ENCODE results near the gene FAM107B. TPM values are rescaled to one million over a fixed set of nuclear protein-coding genes. Genes with fewer than 3 reads are reported as not detected.

The FAM107B gene
- total and polyA plus RNA-seq, 4 experiments from 2014 or later, result 191 to 346 (median 238) TPM

- intact Hi-C loops (cut with micrococcal nuclease), result no loop called here
- H3K27me3 Mint-ChIP-seq, result no peaks in the 10 kb centered on the region
- CTCF ChIA-PET (ENCODE audit: partially characterized antibody), result interaction anchor here (1.3 kb wide), 1 partner anchor 29 kb away, joined by 4 read pairs; no protein-coding TSS in a partner anchor
Observed at GRCh38 chr10:14527134-14527844, 247.4 kb downstream of the FAM107B start.

GRCh38 chr10:14526326-14526725 lies 248.4 kb downstream of the FAM107B start:
- peak overlapping the region in 4 of 8 donors; percentile 1 to 59 (median 30) for H3K4me3 Mint-ChIP-seq
- intact Hi-C loops (cut with micrococcal nuclease), result no loop called here

More at GRCh38 chr10:14527134-14527844, 247.4 kb downstream of the FAM107B start:
- H3K36me3 Mint-ChIP-seq, result peaks cover 58 to 79% of the 10 kb centered on the region in 2 donors
- Histone ChIP-seq H3K4me3 (ENCODE audit: low read length in 2 of 2) (no peak overlapping the region), H3K27ac (ENCODE audit: low read depth, low read length) (no peak overlapping the region), H3K9me3 (ENCODE audit: control insufficient read depth in 1 of 2, low read length in 2 of 2) (no peaks in the 10 kb centered on the region), H3K27me3 (ENCODE audit: insufficient read depth, low read length) (no peaks in the 10 kb centered on the region), H3K4me1 (ENCODE audit: insufficient read depth, low read length) (peaks cover 91% of the 10 kb centered on the region), H3K36me3 (ENCODE audit: insufficient read depth, low read length) (peaks cover 46% of the 10 kb centered on the region)
- peak overlapping the region; percentile 30 to 94 (median 64) for H3K27ac Mint-ChIP-seq
- POLR2A ChIA-PET (ENCODE audit: partially characterized antibody), result interaction anchor here (1.9 to 3.2 kb wide), 2 partner anchors 16 to 42 kb away, joined by 5 to 12 read pairs; no protein-coding TSS in a partner anchor
- H3K4me1 Mint-ChIP-seq, result peaks cover 56 to 94% (median 72%) of the 10 kb centered on the region in 4 donors
- H3K4me3 Mint-ChIP-seq, result peak overlapping the region in 5 of 8 donors; percentile 7 to 65 (median 21)
- no peaks in the 10 kb centered on the region for H3K9me3 Mint-ChIP-seq
- no peak for DNase-seq

GRCh38 chr10:14524691-14525324 lies 249.9 kb downstream of the FAM107B start:
- intact Hi-C loops (cut with micrococcal nuclease), result no loop called here
- Mint-ChIP-seq H3K9me3 (no peaks in the 10 kb centered on the region), H3K4me1 (peaks cover 40 to 83% (median 58%) of the 10 kb centered on the region in 4 donors), H3K4me3 (no peak overlapping the region), H3K36me3 (peaks cover 70 to 82% of the 10 kb centered on the region in 2 donors), H3K27ac (peak overlapping the region; percentile 12 to 84 (median 66)), H3K27me3 (no peaks in the 10 kb centered on the region)
- H3K4me1 ChIP-seq (ENCODE audit: insufficient read depth, low read length), result peaks cover 66% of the 10 kb centered on the region
- peaks cover 55% of the 10 kb centered on the region for H3K36me3 ChIP-seq (ENCODE audit: insufficient read depth, low read length)
- H3K27ac ChIP-seq (ENCODE audit: low read depth, low read length), result no peak overlapping the region
- H3K27me3 ChIP-seq (ENCODE audit: insufficient read depth, low read length), result no peaks in the 10 kb centered on the region
- no peak overlapping the region for H3K4me3 ChIP-seq (ENCODE audit: low read length in 2 of 2)
- ChIA-PET POLR2A (ENCODE audit: partially characterized antibody) (interaction anchor here (1.8 kb wide), 1 partner anchor 19 kb away, joined by 6 read pairs; no protein-coding TSS in a partner anchor), CTCF (ENCODE audit: partially characterized antibody) (interaction anchor here (0.7 to 1.6 kb wide), 3 partner anchors 18 to 400 kb away, joined by 3 to 5 read pairs (median 4); no protein-coding TSS in a partner anchor)
- no peaks in the 10 kb centered on the region for H3K9me3 ChIP-seq (ENCODE audit: control insufficient read depth in 1 of 2, low read length in 2 of 2)
- DNase-seq, result no peak

More at GRCh38 chr10:14526326-14526725, 248.4 kb downstream of the FAM107B start:
- Histone ChIP-seq H3K4me3 (ENCODE audit: low read length in 2 of 2) (no peak overlapping the region), H3K36me3 (ENCODE audit: insufficient read depth, low read length) (peaks cover 51% of the 10 kb centered on the region), H3K4me1 (ENCODE audit: insufficient read depth, low read length) (peaks cover 81% of the 10 kb centered on the region), H3K9me3 (ENCODE audit: control insufficient read depth in 1 of 2, low read length in 2 of 2) (no peaks in the 10 kb centered on the region), H3K27ac (ENCODE audit: low read depth, low read length) (no peak overlapping the region), H3K27me3 (ENCODE audit: insufficient read depth, low read length) (no peaks in the 10 kb centered on the region)
- H3K36me3 Mint-ChIP-seq, result peaks cover 62 to 79% of the 10 kb centered on the region in 2 donors
- POLR2A ChIA-PET (ENCODE audit: partially characterized antibody), result interaction anchor here (1.9 kb wide), 1 partner anchor 43 kb away, joined by 5 read pairs; no protein-coding TSS in a partner anchor
- CTCF ChIA-PET (ENCODE audit: partially characterized antibody), result interaction anchor here (0.7 to 1.3 kb wide), 3 partner anchors 24 to 513 kb away, joined by 3 to 4 read pairs (median 3); no protein-coding TSS in a partner anchor
- peak overlapping the region; percentile 43 to 94 (median 61) for H3K27ac Mint-ChIP-seq
- no peaks in the 10 kb centered on the region for H3K9me3 Mint-ChIP-seq
- H3K27me3 Mint-ChIP-seq, result no peaks in the 10 kb centered on the region
- no peak for DNase-seq
- H3K4me1 Mint-ChIP-seq, result peaks cover 52 to 92% (median 68%) of the 10 kb centered on the region in 4 donors

- CTCF ChIA-PET (ENCODE audit: partially characterized antibody), result interaction anchor here (0.7 to 1.6 kb wide), 4 partner anchors 18 to 736 kb away, joined by 3 to 5 read pairs (median 4); no protein-coding TSS in a partner anchor
- Mint-ChIP-seq H3K9me3 (no peaks in the 10 kb centered on the region), H3K4me3 (peak overlapping the region in 6 of 8 donors; percentile 0 to 59 (median 46)), H3K27me3 (no peaks in the 10 kb centered on the region), H3K27ac (peak overlapping the region; percentile 39 to 91 (median 82)), H3K36me3 (peaks cover 67 to 84% of the 10 kb centered on the region in 2 donors), H3K4me1 (peaks cover 25 to 68% (median 43%) of the 10 kb centered on the region in 4 donors)
- intact Hi-C loops (cut with micrococcal nuclease), result no loop called here
- Histone ChIP-seq H3K27ac (ENCODE audit: low read depth, low read length) (peak overlapping the region; percentile 19), H3K9me3 (ENCODE audit: control insufficient read depth in 1 of 2, low read length in 2 of 2) (no peaks in the 10 kb centered on the region), H3K4me3 (ENCODE audit: low read length in 2 of 2) (no peak overlapping the region), H3K4me1 (ENCODE audit: insufficient read depth, low read length) (peaks cover 51% of the 10 kb centered on the region), H3K27me3 (ENCODE audit: insufficient read depth, low read length) (no peaks in the 10 kb centered on the region), H3K36me3 (ENCODE audit: insufficient read depth, low read length) (peaks cover 57% of the 10 kb centered on the region)
- POLR2A ChIA-PET (ENCODE audit: partially characterized antibody), result interaction anchor here (0.9 to 1.8 kb wide), 2 partner anchors 15 to 20 kb away, joined by 3 to 6 read pairs; no protein-coding TSS in a partner anchor
- DNase-seq, result no peak
Observed at GRCh38 chr10:14523286-14523685, 251.4 kb downstream of the FAM107B start.

GRCh38 chr10:14519785-14520184 lies 254.9 kb downstream of the FAM107B start:
- ChIA-PET CTCF (ENCODE audit: partially characterized antibody) (interaction anchor here (1.3 to 1.4 kb wide), 2 partner anchors 40 to 303 kb away, joined by 4 to 6 read pairs; no protein-coding TSS in a partner anchor), POLR2A (ENCODE audit: partially characterized antibody) (interaction anchor here (0.5 to 0.8 kb wide), 3 partner anchors 25 to 733 kb away, joined by 3 read pairs; no protein-coding TSS in a partner anchor)
- H3K27me3 ChIP-seq (ENCODE audit: insufficient read depth, low read length), result no peaks in the 10 kb centered on the region
- DNase-seq, result no peak
- H3K4me1 ChIP-seq (ENCODE audit: insufficient read depth, low read length), result peaks cover 18% of the 10 kb centered on the region
- H3K27ac ChIP-seq (ENCODE audit: low read depth, low read length), result no peak overlapping the region
- Mint-ChIP-seq H3K4me3 (no peak overlapping the region), H3K9me3 (peaks cover 0 to 2% (median 0%) of the 10 kb centered on the region in 8 donors), H3K36me3 (peaks cover 65 to 77% of the 10 kb centered on the region in 2 donors), H3K27ac (peak overlapping the region in 2 of 7 donors; percentile 18 to 47), H3K4me1 (peaks cover 12 to 40% (median 22%) of the 10 kb centered on the region in 4 donors), H3K27me3 (no peaks in the 10 kb centered on the region)
- H3K36me3 ChIP-seq (ENCODE audit: insufficient read depth, low read length), result peaks cover 59% of the 10 kb centered on the region
- intact Hi-C loops (cut with micrococcal nuclease), result no loop called here
- H3K9me3 ChIP-seq (ENCODE audit: control insufficient read depth in 1 of 2, low read length in 2 of 2), result no peaks in the 10 kb centered on the region
- H3K4me3 ChIP-seq (ENCODE audit: low read length in 2 of 2), result no peak overlapping the region

GRCh38 chr10:14518149-14518548 lies 256.5 kb downstream of the FAM107B start:
- intact Hi-C loops (cut with micrococcal nuclease), result no loop called here
- peaks cover 53% of the 10 kb centered on the region for H3K36me3 ChIP-seq (ENCODE audit: insufficient read depth, low read length)
- peaks cover 0 to 2% (median 0%) of the 10 kb centered on the region in 8 donors for H3K9me3 Mint-ChIP-seq
- no peak overlapping the region for H3K4me3 ChIP-seq (ENCODE audit: low read length in 2 of 2)
- H3K4me1 ChIP-seq (ENCODE audit: insufficient read depth, low read length), result peaks cover 2% of the 10 kb centered on the region
- H3K27ac Mint-ChIP-seq, result peak overlapping the region in 1 of 7 donors; percentile 52
- no peaks in the 10 kb centered on the region for H3K27me3 Mint-ChIP-seq
- DNase-seq, result no peak
- no peaks in the 10 kb centered on the region for H3K27me3 ChIP-seq (ENCODE audit: insufficient read depth, low read length)
- H3K27ac ChIP-seq (ENCODE audit: low read depth, low read length), result no peak overlapping the region
- peaks cover 4 to 24% (median 13%) of the 10 kb centered on the region in 4 donors for H3K4me1 Mint-ChIP-seq
- no peak overlapping the region for H3K4me3 Mint-ChIP-seq
- ChIA-PET CTCF (ENCODE audit: partially characterized antibody) (no interaction called here), POLR2A (ENCODE audit: partially characterized antibody) (no interaction called here)
- H3K9me3 ChIP-seq (ENCODE audit: control insufficient read depth in 1 of 2, low read length in 2 of 2), result no peaks in the 10 kb centered on the region
- peaks cover 59 to 68% of the 10 kb centered on the region in 2 donors for H3K36me3 Mint-ChIP-seq
